ENCODE measurements around the gene TRAF2.

TRAF2 gene

DNA sequence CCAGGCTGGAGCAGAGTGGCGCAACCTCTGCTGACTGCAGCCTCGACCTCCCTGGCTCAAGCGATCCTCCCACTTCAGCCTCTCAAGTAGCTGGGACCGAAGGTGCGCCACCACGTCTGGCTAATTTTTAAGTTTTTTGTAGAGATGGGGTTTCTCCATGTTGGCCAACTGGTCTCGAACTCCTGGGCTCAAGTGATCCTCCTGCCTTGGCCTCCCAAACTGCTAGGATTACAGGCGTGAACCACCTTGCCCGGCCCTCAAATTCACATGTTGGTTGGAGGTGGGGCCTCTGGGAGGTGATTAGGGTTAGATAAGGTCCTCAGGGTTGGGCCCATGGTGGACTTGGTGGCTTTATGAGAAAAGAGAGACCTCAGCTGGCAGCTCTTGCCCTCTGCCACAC lies 75.8 kb downstream of the TRAF2 start:
- no peak for DNase-seq (ENCODE audit: low read depth in 1 of 2, low spot score in 1 of 2)
- TF ChIP-seq SPI1 (IDR thresholded peaks at IDR 0.05; ENCODE audit: borderline replicate concordance, low read depth) = no peak
- no peak for TF ChIP-seq GABPA (IDR thresholded peaks at IDR 0.05; ENCODE audit: low read depth)
- TF ChIP-seq POLR2AphosphoS5 (IDR thresholded peaks at IDR 0.05; ENCODE audit: low read depth) = no peak
- TF ChIP-seq, protein P1, sequence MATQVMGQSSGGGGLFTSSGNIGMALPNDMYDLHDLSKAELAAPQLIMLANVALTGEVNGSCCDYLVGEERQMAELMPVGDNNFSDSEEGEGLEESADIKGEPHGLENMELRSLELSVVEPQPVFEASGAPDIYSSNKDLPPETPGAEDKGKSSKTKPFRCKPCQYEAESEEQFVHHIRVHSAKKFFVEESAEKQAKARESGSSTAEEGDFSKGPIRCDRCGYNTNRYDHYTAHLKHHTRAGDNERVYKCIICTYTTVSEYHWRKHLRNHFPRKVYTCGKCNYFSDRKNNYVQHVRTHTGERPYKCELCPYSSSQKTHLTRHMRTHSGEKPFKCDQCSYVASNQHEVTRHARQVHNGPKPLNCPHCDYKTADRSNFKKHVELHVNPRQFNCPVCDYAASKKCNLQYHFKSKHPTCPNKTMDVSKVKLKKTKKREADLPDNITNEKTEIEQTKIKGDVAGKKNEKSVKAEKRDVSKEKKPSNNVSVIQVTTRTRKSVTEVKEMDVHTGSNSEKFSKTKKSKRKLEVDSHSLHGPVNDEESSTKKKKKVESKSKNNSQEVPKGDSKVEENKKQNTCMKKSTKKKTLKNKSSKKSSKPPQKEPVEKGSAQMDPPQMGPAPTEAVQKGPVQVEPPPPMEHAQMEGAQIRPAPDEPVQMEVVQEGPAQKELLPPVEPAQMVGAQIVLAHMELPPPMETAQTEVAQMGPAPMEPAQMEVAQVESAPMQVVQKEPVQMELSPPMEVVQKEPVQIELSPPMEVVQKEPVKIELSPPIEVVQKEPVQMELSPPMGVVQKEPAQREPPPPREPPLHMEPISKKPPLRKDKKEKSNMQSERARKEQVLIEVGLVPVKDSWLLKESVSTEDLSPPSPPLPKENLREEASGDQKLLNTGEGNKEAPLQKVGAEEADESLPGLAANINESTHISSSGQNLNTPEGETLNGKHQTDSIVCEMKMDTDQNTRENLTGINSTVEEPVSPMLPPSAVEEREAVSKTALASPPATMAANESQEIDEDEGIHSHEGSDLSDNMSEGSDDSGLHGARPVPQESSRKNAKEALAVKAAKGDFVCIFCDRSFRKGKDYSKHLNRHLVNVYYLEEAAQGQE (IDR thresholded peaks at IDR 0.05; ENCODE audit: insufficient replicate concordance, low read depth) = no peak
- TF ChIP-seq, protein P2, sequence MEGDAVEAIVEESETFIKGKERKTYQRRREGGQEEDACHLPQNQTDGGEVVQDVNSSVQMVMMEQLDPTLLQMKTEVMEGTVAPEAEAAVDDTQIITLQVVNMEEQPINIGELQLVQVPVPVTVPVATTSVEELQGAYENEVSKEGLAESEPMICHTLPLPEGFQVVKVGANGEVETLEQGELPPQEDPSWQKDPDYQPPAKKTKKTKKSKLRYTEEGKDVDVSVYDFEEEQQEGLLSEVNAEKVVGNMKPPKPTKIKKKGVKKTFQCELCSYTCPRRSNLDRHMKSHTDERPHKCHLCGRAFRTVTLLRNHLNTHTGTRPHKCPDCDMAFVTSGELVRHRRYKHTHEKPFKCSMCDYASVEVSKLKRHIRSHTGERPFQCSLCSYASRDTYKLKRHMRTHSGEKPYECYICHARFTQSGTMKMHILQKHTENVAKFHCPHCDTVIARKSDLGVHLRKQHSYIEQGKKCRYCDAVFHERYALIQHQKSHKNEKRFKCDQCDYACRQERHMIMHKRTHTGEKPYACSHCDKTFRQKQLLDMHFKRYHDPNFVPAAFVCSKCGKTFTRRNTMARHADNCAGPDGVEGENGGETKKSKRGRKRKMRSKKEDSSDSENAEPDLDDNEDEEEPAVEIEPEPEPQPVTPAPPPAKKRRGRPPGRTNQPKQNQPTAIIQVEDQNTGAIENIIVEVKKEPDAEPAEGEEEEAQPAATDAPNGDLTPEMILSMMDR (IDR thresholded peaks at IDR 0.05; ENCODE audit: insufficient read depth, low read length) = no peak
- H3K27ac ChIP-seq (replicated peaks) = no peak overlapping the region
- no peaks in the 10 kb centered on the region for H3K27me3 ChIP-seq (ENCODE audit: insufficient read depth, poor library complexity, severe bottlenecking)
- no peak overlapping the region for H3K4me3 ChIP-seq (replicated peaks; ENCODE audit: insufficient read depth, low read length)

DNA sequence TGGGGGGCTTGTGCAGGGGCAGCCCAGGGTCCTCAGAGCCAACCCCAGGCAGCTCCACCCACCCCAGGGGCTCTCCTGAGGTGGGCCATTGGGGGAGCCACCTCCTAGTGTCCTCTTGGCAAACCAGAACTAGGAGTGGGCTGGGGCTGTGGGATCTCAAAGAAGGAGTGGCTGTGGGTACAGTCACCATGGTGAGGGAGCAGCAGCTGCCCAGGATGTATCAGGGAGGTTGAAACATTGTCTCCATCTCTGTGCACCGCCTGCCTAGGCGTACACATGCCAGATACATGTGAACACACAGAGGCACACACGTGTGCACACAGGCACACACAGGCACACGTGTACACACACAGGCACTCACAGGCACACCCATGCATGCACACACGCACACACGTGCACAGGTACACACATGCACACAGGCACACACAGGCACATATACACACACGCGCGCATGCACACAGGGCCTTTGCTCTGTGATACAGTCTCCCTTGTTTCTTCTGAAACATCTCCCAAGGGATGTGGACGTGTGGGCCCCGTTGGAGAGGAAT lies 76.5 kb downstream of the TRAF2 start:
- DNase-seq (ENCODE audit: low read depth in 1 of 2, low spot score in 1 of 2) = no peak
- Histone ChIP-seq H3K27me3 (ENCODE audit: insufficient read depth, poor library complexity, severe bottlenecking) (no peaks in the 10 kb centered on the region), H3K4me3 (replicated peaks; ENCODE audit: insufficient read depth, low read length) (no peak overlapping the region), H3K27ac (replicated peaks) (no peak overlapping the region)
- TF ChIP-seq SPI1 (IDR thresholded peaks at IDR 0.05; ENCODE audit: borderline replicate concordance, low read depth) = no peak
- no peak for TF ChIP-seq GABPA (IDR thresholded peaks at IDR 0.05; ENCODE audit: low read depth)
- TF ChIP-seq, protein P1 (IDR thresholded peaks at IDR 0.05; ENCODE audit: insufficient replicate concordance, low read depth) = no peak
- no peak for TF ChIP-seq POLR2AphosphoS5 (IDR thresholded peaks at IDR 0.05; ENCODE audit: low read depth)
- TF ChIP-seq, protein P2 (IDR thresholded peaks at IDR 0.05; ENCODE audit: insufficient read depth, low read length) = no peak

DNA sequence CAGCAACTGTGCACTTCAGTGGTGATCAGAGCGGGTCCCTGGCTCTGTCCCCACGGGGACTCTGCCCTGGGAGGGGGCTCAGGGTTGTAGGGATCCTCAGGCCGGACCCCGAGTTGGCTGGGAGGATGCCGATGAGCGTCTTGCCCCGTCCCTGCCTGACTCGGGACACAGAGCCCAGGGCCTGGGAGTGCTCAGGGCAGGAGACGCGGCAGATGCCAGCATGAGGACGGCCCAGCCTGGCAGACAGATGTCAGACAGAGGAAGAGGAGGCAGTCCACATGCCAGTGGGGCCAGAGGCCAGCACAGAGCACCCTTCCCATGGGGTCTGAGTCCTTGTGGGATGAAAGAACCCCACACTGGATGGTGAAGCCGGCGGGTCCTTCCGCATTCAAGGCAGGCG lies 77.0 kb downstream of the TRAF2 start:
- Histone ChIP-seq H3K27ac (replicated peaks) (no peak overlapping the region), H3K4me3 (replicated peaks; ENCODE audit: insufficient read depth, low read length) (no peak overlapping the region), H3K27me3 (ENCODE audit: insufficient read depth, poor library complexity, severe bottlenecking) (no peaks in the 10 kb centered on the region)
- no peak for DNase-seq (ENCODE audit: low read depth in 1 of 2, low spot score in 1 of 2)
- TF ChIP-seq GABPA (IDR thresholded peaks at IDR 0.05; ENCODE audit: low read depth) (no peak), SPI1 (IDR thresholded peaks at IDR 0.05; ENCODE audit: borderline replicate concordance, low read depth) (no peak), POLR2AphosphoS5 (IDR thresholded peaks at IDR 0.05; ENCODE audit: low read depth) (no peak)
- TF ChIP-seq, protein P2 (IDR thresholded peaks at IDR 0.05; ENCODE audit: insufficient read depth, low read length) = no peak
- TF ChIP-seq, protein P1 (IDR thresholded peaks at IDR 0.05; ENCODE audit: insufficient replicate concordance, low read depth) = no peak
